HCT116 (cell line): ENCODE data around the gene CA6. TPM values are rescaled to one million over a fixed set of nuclear protein-coding genes. Genes with fewer than 3 reads are reported as not detected.

Experiments used
- ATAC-seq: fragments of 200-7000 bp; cut with Tn5 transposase; 2 replicates; pipeline ENCODE4 v1.9.1; 2020; ENCODE audit warnings: mild to moderate bottlenecking, moderate library complexity
- BruUV-seq: library from RNA; stranded (reverse); fragments of 400-500 nt; replicated peaks from 2 replicates; lab custom pipeline; 2021; lab: Mats Ljungman, UMichigan
- CTCF ChIA-PET: fragments of 300-600 bp; sonication (Branson Sonifier 250); formaldehyde crosslinking; loops from one replicate; lab custom pipeline; 2021; ENCODE audit warnings: antibody characterized with exemption; lab: Charles Lee
- POLR2A ChIA-PET: fragments of 300-600, 350-600 bp; sonication (Branson Sonifier 250); formaldehyde crosslinking; loops from one replicate; lab custom pipeline; 2021; ENCODE audit warnings: antibody characterized with exemption; lab: Charles Lee
- RAD21 ChIA-PET, 2 experiments: fragments of 300-600 bp; sonication (Branson Sonifier 250); formaldehyde crosslinking; loops; one replicate each; lab custom pipeline; 2023; ENCODE audit warnings: low total read pairs in 2 of 2; ENCODE audit not compliant: uncharacterized antibody in 2 of 2, unreplicated experiment in 2 of 2, low non-redundant PET in 1 of 2; lab: Charles Lee
- DNase-seq: peaks from one replicate; pipeline ENCODE4 v3.0.0-alpha.2; 2010; ENCODE audit warnings: low read depth, low spot score
- H2AFZ ChIP-seq: fragments of 200-600 bp; shearing (Covaris generic), sonication (generic); 2 replicates; pipeline ENCODE4 v1.6.1; 2017; ENCODE audit warnings: low read depth, mixed run types, mixed read lengths, antibody characterized with exemption, low read length; ENCODE audit not compliant: poor library complexity, severe bottlenecking
- H3K27ac ChIP-seq: 2 replicates; pipeline ENCODE4 v1.5.1; 2012; ENCODE audit warnings: low read depth, low read length
- H3K27me3 ChIP-seq: fragments of 200-600 bp; sonication (generic); 2 replicates; pipeline ENCODE4 v1.6.1; 2016; ENCODE audit warnings: mixed run types, low read length, mixed read lengths; ENCODE audit not compliant: insufficient read depth
- H3K36me3 ChIP-seq, 2 experiments: fragments of 200-500 bp in 1 of 2; fragments of 200-600 bp in 1 of 2; sonication (Bioruptor generic) in 1 of 2; sonication (generic) in 1 of 2; 2 replicates each; pipeline versions ENCODE4 v1.5.1 to v1.6.1; 2014 to 2016; ENCODE audit warnings: low read length in 2 of 2, inconsistent platforms in 1 of 2, mixed read lengths in 1 of 2, mixed run types in 1 of 2; ENCODE audit not compliant: insufficient read depth in 2 of 2, control insufficient read depth in 1 of 2
- H3K4me1 ChIP-seq, 2 experiments: fragments of 200-600 bp in 1 of 2; sonication (generic) in 1 of 2; 2 replicates each; pipeline versions ENCODE4 v1.5.1 to v1.6.1; 2012 to 2017; ENCODE audit warnings: low read length in 2 of 2, inconsistent platforms in 1 of 2, mild to moderate bottlenecking in 1 of 2, mixed read lengths in 1 of 2, mixed run types in 1 of 2, moderate library complexity in 1 of 2; ENCODE audit not compliant: insufficient read depth in 2 of 2, control insufficient read depth in 1 of 2
- H3K4me2 ChIP-seq: fragments of 200-600 bp; sonication (generic); 2 replicates; pipeline ENCODE4 v1.6.1; 2017; ENCODE audit warnings: mixed run types, low read length, mixed read lengths
- H3K4me3 ChIP-seq, 2 experiments: fragments of 200-600 bp in 1 of 2; sonication (generic) in 1 of 2; replicated peaks in 1 of 2; 2 replicates each; pipeline ENCODE4 v1.5.1; 2011 to 2016; ENCODE audit warnings: low read length in 2 of 2, control low read depth in 1 of 2, low read depth in 1 of 2, mild to moderate bottlenecking in 1 of 2, mixed read lengths in 1 of 2, mixed run types in 1 of 2
- H3K79me2 ChIP-seq: fragments of 200-600 bp; sonication (generic); 2 replicates; pipeline ENCODE4 v1.6.1; 2017; ENCODE audit warnings: mild to moderate bottlenecking, mixed run types, low read length, moderate library complexity, mixed read lengths; ENCODE audit not compliant: insufficient read depth
- H3K9ac ChIP-seq: fragments of 200-600 bp; sonication (generic); 2 replicates; pipeline ENCODE4 v1.6.1; 2016; ENCODE audit warnings: low read length, mixed read lengths
- H3K9me2 ChIP-seq: fragments of 200-600 bp; sonication (generic), shearing (Covaris generic); 2 replicates; pipeline ENCODE4 v1.6.1; 2017; ENCODE audit warnings: mixed run types, mild to moderate bottlenecking, moderate library complexity; ENCODE audit not compliant: insufficient read depth
- H3K9me3 ChIP-seq, 2 experiments: fragments of 200-500 bp in 1 of 2; fragments of 200-600 bp in 1 of 2; sonication (Bioruptor generic) in 1 of 2; sonication (generic) in 1 of 2; 2 replicates each; pipeline ENCODE4 v1.6.1; 2014 to 2017; ENCODE audit warnings: low read length in 2 of 2, mixed read lengths in 2 of 2, inconsistent platforms in 1 of 2, low read depth in 1 of 2, mild to moderate bottlenecking in 1 of 2, mixed run types in 1 of 2, moderate library complexity in 1 of 2; ENCODE audit not compliant: control insufficient read depth in 1 of 2, insufficient read depth in 1 of 2
- H4K20me1 ChIP-seq: fragments of 200-600 bp; sonication (generic), shearing (Covaris generic); 2 replicates; pipeline ENCODE4 v1.6.1; 2017; ENCODE audit warnings: mixed run types, mild to moderate bottlenecking, moderate library complexity; ENCODE audit not compliant: insufficient read depth
- POLR2A ChIP-seq: IDR thresholded peaks from 2 replicates; pipeline ENCODE4 v1.7.0; 2011; ENCODE audit warnings: borderline replicate concordance; ENCODE audit not compliant: insufficient read depth, insufficient read length; ENCODE audit errors: extremely low read depth
- SRF ChIP-seq: IDR thresholded peaks from 2 replicates; pipeline ENCODE4 v1.6.1; 2012; ENCODE audit warnings: low read depth
- TCF7L2 ChIP-seq: IDR thresholded peaks from 2 replicates; pipeline ENCODE4 v1.7.0; 2011; ENCODE audit warnings: borderline replicate concordance, inconsistent platforms; ENCODE audit not compliant: insufficient read depth, insufficient read length; ENCODE audit errors: extremely low read depth
- ZNF274 ChIP-seq: fragments of 200-500 bp; sonication (Bioruptor generic); IDR thresholded peaks from 2 replicates; pipeline ENCODE4 v1.6.1; 2014; ENCODE audit warnings: mild to moderate bottlenecking, low read depth, low read length, inconsistent platforms
- intact Hi-C: fragments of 100-400 bp; cut with micrococcal nuclease; formaldehyde crosslinking; loops from 2 replicates; pipeline ENCODE4 v1.10.0; 2022
- total RNA-seq: library from RNA; stranded (reverse); gene quantifications from one replicate; pipeline ENCODE4 v1.2.1, GENCODE V29; 2021; ENCODE audit not compliant: unreplicated experiment
- TF ChIP-seq, protein P1 (sequence below): IDR thresholded peaks from 2 replicates; pipeline ENCODE4 v1.6.1; 2012; ENCODE audit warnings: low read depth

The CA6 gene
- total RNA-seq, 1 experiment from 2014 or later = not detected

DNA sequence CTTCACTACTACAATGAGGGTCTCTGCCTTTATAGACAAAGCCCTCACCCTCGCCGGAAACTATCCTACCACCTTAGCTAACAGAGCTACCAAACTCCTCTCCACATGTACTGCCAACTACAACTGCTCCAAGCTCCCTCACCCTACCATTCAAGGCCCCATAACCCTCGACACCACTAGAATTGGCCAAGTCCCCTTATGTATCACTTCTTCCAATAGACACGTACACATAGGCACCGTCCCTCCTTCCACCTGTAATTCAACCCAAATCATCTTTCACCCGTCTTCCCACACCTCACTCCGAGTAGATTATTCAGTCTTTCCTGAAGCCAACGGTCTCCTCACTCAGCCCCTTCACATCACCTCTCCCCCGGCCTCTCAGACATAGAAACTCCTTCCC lies 19.7 kb upstream of the CA6 start (continued):
- TF ChIP-seq TCF7L2 (no peak), POLR2A (no peak)

DNA sequence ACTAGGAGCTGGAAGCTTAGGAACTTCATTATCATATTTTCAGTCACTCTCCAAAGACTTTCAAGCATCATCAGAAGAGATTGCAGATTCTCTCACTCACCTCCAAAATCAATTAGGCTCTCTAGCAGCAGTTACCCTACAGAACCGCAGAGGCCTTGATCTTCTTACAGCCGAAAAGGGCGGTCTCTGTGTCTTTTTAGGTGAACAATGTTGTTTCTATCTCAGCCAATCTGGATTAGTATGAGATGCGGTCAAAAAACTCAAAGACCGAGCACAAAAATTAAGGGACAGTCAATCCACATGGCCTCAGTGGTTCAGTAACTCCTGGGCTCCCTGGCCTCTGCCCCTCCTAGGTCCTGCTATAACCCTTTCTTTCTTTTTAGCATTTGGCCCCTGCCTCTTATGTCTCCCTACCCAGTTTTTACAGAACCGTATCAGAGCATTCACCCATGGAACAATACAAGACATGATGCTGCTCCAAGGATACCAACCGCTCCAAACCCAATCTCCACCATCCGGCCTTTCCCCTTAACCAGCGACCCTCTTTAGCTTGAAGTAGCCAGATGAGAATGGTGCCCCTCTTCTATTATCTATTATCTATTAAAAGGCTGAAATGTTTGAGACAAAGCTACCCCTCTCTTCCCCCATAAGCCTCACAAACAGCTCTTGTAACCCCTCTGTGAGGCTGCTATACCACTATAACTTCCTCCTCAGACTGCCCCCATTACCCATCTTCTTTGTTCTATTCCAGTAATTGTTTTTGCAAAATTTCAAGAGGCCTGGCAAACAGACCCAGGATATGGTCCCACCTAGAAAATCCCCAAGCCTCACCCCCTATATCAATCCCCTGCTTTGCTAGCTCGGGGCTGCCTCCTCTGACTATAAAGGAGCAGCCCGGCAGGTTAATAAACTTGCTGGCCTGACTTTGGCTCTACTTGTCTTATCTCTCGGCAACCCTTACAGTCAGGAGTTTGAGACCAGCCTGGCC lies 18.7 kb upstream of the CA6 start:
- H4K20me1 ChIP-seq = no peaks in the 10 kb centered on the region
- no peaks in the 10 kb centered on the region for H3K9me3 ChIP-seq
- no peak overlapping the region for H3K4me3 ChIP-seq
- H3K4me1 ChIP-seq = no peaks in the 10 kb centered on the region
- ATAC-seq (no peak), DNase-seq (no peak)
- BruUV-seq = no TSS peak
- H3K27ac ChIP-seq = no peak overlapping the region
- no peaks in the 10 kb centered on the region for H3K36me3 ChIP-seq
- H3K79me2 ChIP-seq = no peaks in the 10 kb centered on the region
- TF ChIP-seq SRF (no peak), ZNF274 (no peak)
- TF ChIP-seq, protein P1, sequence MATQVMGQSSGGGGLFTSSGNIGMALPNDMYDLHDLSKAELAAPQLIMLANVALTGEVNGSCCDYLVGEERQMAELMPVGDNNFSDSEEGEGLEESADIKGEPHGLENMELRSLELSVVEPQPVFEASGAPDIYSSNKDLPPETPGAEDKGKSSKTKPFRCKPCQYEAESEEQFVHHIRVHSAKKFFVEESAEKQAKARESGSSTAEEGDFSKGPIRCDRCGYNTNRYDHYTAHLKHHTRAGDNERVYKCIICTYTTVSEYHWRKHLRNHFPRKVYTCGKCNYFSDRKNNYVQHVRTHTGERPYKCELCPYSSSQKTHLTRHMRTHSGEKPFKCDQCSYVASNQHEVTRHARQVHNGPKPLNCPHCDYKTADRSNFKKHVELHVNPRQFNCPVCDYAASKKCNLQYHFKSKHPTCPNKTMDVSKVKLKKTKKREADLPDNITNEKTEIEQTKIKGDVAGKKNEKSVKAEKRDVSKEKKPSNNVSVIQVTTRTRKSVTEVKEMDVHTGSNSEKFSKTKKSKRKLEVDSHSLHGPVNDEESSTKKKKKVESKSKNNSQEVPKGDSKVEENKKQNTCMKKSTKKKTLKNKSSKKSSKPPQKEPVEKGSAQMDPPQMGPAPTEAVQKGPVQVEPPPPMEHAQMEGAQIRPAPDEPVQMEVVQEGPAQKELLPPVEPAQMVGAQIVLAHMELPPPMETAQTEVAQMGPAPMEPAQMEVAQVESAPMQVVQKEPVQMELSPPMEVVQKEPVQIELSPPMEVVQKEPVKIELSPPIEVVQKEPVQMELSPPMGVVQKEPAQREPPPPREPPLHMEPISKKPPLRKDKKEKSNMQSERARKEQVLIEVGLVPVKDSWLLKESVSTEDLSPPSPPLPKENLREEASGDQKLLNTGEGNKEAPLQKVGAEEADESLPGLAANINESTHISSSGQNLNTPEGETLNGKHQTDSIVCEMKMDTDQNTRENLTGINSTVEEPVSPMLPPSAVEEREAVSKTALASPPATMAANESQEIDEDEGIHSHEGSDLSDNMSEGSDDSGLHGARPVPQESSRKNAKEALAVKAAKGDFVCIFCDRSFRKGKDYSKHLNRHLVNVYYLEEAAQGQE = no peak
- no peak overlapping the region for H3K9ac ChIP-seq
- H3K9me2 ChIP-seq = no peaks in the 10 kb centered on the region
- POLR2A ChIA-PET = no interaction called here
- no peak overlapping the region for H2AFZ ChIP-seq
- H3K27me3 ChIP-seq = peaks cover 11% of the 10 kb centered on the region; the same call in 1 of the 2 replicates
- intact Hi-C loops = no loop called here
- no peak overlapping the region for H3K4me2 ChIP-seq
- RAD21 ChIA-PET = no interaction called here
- CTCF ChIA-PET = interaction anchor here (1.0 kb wide), 1 partner anchor 78 kb away, joined by 3 read pairs; no protein-coding TSS in a partner anchor
